Measurements from ENCODE around the gene LTK. TPM values are rescaled to one million over a fixed set of nuclear protein-coding genes. Genes with fewer than 3 reads are reported as not detected.

Gene LTK
- total RNA-seq, 2 donors from 2014 or later: 0.47 TPM; not detected in 1

- ATAC-seq (no peak), DNase-seq (ENCODE audit: low spot score) (peak; percentile 8)
- Mint-ChIP-seq H3K9me3 (no peaks in the 10 kb centered on the region), H3K27me3 (peaks cover 23 to 34% of the 10 kb centered on the region in 2 donors), H3K4me3 (no peak overlapping the region), H3K27ac (no peak overlapping the region), H3K36me3 (no peaks in the 10 kb centered on the region), H3K4me1 (ENCODE audit: low read depth in 2 of 2) (peaks cover 0 to 11% of the 10 kb centered on the region in 2 donors)
These were observed 14.3 kb downstream of the LTK start for GRCh38 chr15:41499109-41499851.

GRCh38 chr15:41498657-41499056 lies 15.0 kb downstream of the LTK start:
- Mint-ChIP-seq H3K9me3 (no peaks in the 10 kb centered on the region), H3K4me1 (ENCODE audit: low read depth in 2 of 2) (peaks cover 0 to 11% of the 10 kb centered on the region in 2 donors), H3K27me3 (peaks cover 23 to 34% of the 10 kb centered on the region in 2 donors), H3K36me3 (no peaks in the 10 kb centered on the region), H3K4me3 (no peak overlapping the region), H3K27ac (no peak overlapping the region)
- no peak for ATAC-seq
- peak; percentile 20 for DNase-seq (ENCODE audit: low spot score)

GRCh38 chr15:41495736-41496599 lies 17.7 kb downstream of the LTK start:
- no peak for DNase-seq (ENCODE audit: low spot score)
- H3K4me3 Mint-ChIP-seq: no peak overlapping the region
- H3K4me1 Mint-ChIP-seq (ENCODE audit: low read depth in 2 of 2): peaks cover 14 to 16% of the 10 kb centered on the region in 2 donors
- no peak overlapping the region for H3K27ac Mint-ChIP-seq
- H3K36me3 Mint-ChIP-seq: no peaks in the 10 kb centered on the region
- ATAC-seq: no peak
- no peaks in the 10 kb centered on the region for H3K9me3 Mint-ChIP-seq
- H3K27me3 Mint-ChIP-seq: peaks cover 43 to 45% of the 10 kb centered on the region in 2 donors

GRCh38 chr15:41494922-41495735 lies 18.5 kb downstream of the LTK start:
- H3K9me3 Mint-ChIP-seq: no peaks in the 10 kb centered on the region
- H3K36me3 Mint-ChIP-seq: no peaks in the 10 kb centered on the region
- H3K4me3 Mint-ChIP-seq: no peak overlapping the region
- no peak for DNase-seq (ENCODE audit: low spot score)
- peaks cover 17 to 20% of the 10 kb centered on the region in 2 donors for H3K4me1 Mint-ChIP-seq (ENCODE audit: low read depth in 2 of 2)
- no peak overlapping the region for H3K27ac Mint-ChIP-seq
- H3K27me3 Mint-ChIP-seq: peaks cover 43 to 45% of the 10 kb centered on the region in 2 donors
- no peak for ATAC-seq

GRCh38 chr15:41494190-41494921 lies 19.3 kb downstream of the LTK start:
- ATAC-seq: peak; percentile 4 to 7
- peaks cover 40 to 43% of the 10 kb centered on the region in 2 donors for H3K27me3 Mint-ChIP-seq

GRCh38 chr15:41493902-41494189 lies 19.8 kb downstream of the LTK start:
- peak in 1 of 2 donors; percentile 32 for ATAC-seq
- no peak for DNase-seq (ENCODE audit: low spot score)
- peaks cover 36 to 38% of the 10 kb centered on the region in 2 donors for H3K27me3 Mint-ChIP-seq
- peaks cover 18 to 22% of the 10 kb centered on the region in 2 donors for H3K4me1 Mint-ChIP-seq (ENCODE audit: low read depth in 2 of 2)
- H3K9me3 Mint-ChIP-seq: no peaks in the 10 kb centered on the region
- H3K4me3 Mint-ChIP-seq: peak overlapping the region; percentile 51
- no peak overlapping the region for H3K27ac Mint-ChIP-seq
- H3K36me3 Mint-ChIP-seq: no peaks in the 10 kb centered on the region

More at GRCh38 chr15:41494190-41494921, 19.3 kb downstream of the LTK start:
- no peak for DNase-seq (ENCODE audit: low spot score)
- Mint-ChIP-seq H3K4me1 (ENCODE audit: low read depth in 2 of 2) (peaks cover 18 to 22% of the 10 kb centered on the region in 2 donors), H3K27ac (no peak overlapping the region), H3K9me3 (no peaks in the 10 kb centered on the region), H3K36me3 (no peaks in the 10 kb centered on the region), H3K4me3 (peak overlapping the region; percentile 51)

- Mint-ChIP-seq H3K36me3 (no peaks in the 10 kb centered on the region), H3K27ac (no peak within 1 kb of the TSS), H3K27me3 (peaks cover 32 to 33% of the 10 kb centered on the region in 2 donors), H3K9me3 (no peaks in the 10 kb centered on the region), H3K4me1 (ENCODE audit: low read depth in 2 of 2) (peaks cover 18 to 22% of the 10 kb centered on the region in 2 donors), H3K4me3 (peak within 1 kb of the TSS; percentile 82)
- ATAC-seq (peak; percentile 83 to 91), DNase-seq (ENCODE audit: low spot score) (peak; percentile 90)
These were observed 20.3 kb downstream of the LTK start, which contains the start of gene ITPKA for GRCh38 chr15:41493205-41493901. TSS of gene ITPKA (plus strand) at chr15:41493874. CDS start at chr15:41493928, 54 bp downstream.

- Mint-ChIP-seq H3K36me3 (no peaks in the 10 kb centered on the region), H3K27ac (no peak overlapping the region)
- ATAC-seq: no peak
These were observed 20.9 kb downstream of the LTK start for GRCh38 chr15:41492597-41493204.

GRCh38 chr15:41491889-41492288 lies 21.7 kb downstream of the LTK start:
- peaks cover 27 to 32% of the 10 kb centered on the region in 2 donors for H3K27me3 Mint-ChIP-seq
- no peaks in the 10 kb centered on the region for H3K9me3 Mint-ChIP-seq
- DNase-seq (ENCODE audit: low spot score): no peak
- H3K4me1 Mint-ChIP-seq (ENCODE audit: low read depth in 2 of 2): peaks cover 27 to 34% of the 10 kb centered on the region in 2 donors
- H3K27ac Mint-ChIP-seq: no peak overlapping the region
- H3K36me3 Mint-ChIP-seq: no peaks in the 10 kb centered on the region
- no peak for ATAC-seq
- H3K4me3 Mint-ChIP-seq: no peak overlapping the region

More at GRCh38 chr15:41492597-41493204, 20.9 kb downstream of the LTK start:
- Mint-ChIP-seq H3K4me3 (peak overlapping the region; percentile 82), H3K27me3 (peaks cover 34% of the 10 kb centered on the region in 2 donors), H3K9me3 (no peaks in the 10 kb centered on the region), H3K4me1 (ENCODE audit: low read depth in 2 of 2) (peaks cover 22 to 27% of the 10 kb centered on the region in 2 donors)
- DNase-seq (ENCODE audit: low spot score): no peak

GRCh38 chr15:41490355-41490754 lies 23.3 kb downstream of the LTK start:
- peak; percentile 76 for ATAC-seq
- Mint-ChIP-seq H3K27me3 (peaks cover 23 to 26% of the 10 kb centered on the region in 2 donors), H3K4me1 (ENCODE audit: low read depth in 2 of 2) (peaks cover 30 to 34% of the 10 kb centered on the region in 2 donors), H3K9me3 (no peaks in the 10 kb centered on the region), H3K4me3 (peak overlapping the region; percentile 55), H3K27ac (peak overlapping the region; percentile 10 to 12), H3K36me3 (no peaks in the 10 kb centered on the region)
- DNase-seq (ENCODE audit: low spot score): no peak

- no peak overlapping the region for H3K4me3 Mint-ChIP-seq
- no peak overlapping the region for H3K27ac Mint-ChIP-seq
- ATAC-seq: no peak
- no peaks in the 10 kb centered on the region for H3K9me3 Mint-ChIP-seq
- no peaks in the 10 kb centered on the region for H3K36me3 Mint-ChIP-seq
- peaks cover 30 to 34% of the 10 kb centered on the region in 2 donors for H3K4me1 Mint-ChIP-seq (ENCODE audit: low read depth in 2 of 2)
- no peak for DNase-seq (ENCODE audit: low spot score)
- H3K27me3 Mint-ChIP-seq: peaks cover 23 to 26% of the 10 kb centered on the region in 2 donors
These were observed 24.0 kb downstream of the LTK start for GRCh38 chr15:41489641-41490040.

- Mint-ChIP-seq H3K27ac (peak overlapping the region; percentile 57 to 74), H3K9me3 (no peaks in the 10 kb centered on the region), H3K4me3 (peak overlapping the region; percentile 7), H3K4me1 (ENCODE audit: low read depth in 2 of 2) (peaks cover 40 to 47% of the 10 kb centered on the region in 2 donors), H3K27me3 (peaks cover 20 to 22% of the 10 kb centered on the region in 2 donors), H3K36me3 (no peaks in the 10 kb centered on the region)
- DNase-seq (ENCODE audit: low spot score): no peak
- ATAC-seq: peak in 1 of 2 donors; percentile 41
These were observed 25.8 kb downstream of the LTK start for GRCh38 chr15:41487802-41488201.
